Neuron (in vitro differentiated cells): ENCODE measurements around the gene ITGBL1.

Experiments used
- H2AFZ ChIP-seq: one replicate; pipeline ENCODE4 v1.6.1; 2013; ENCODE audit warnings: low read depth, mild to moderate bottlenecking, inconsistent platforms, low read length, moderate library complexity
- H3K27me3 ChIP-seq: one replicate; pipeline ENCODE4 v1.6.1; 2013; ENCODE audit warnings: low read length; ENCODE audit not compliant: insufficient read depth
- H3K36me3 ChIP-seq: one replicate; pipeline ENCODE4 v1.6.1; 2013; ENCODE audit warnings: low read length; ENCODE audit not compliant: insufficient read depth
- H3K4me1 ChIP-seq: one replicate; pipeline ENCODE4 v1.6.1; 2013; ENCODE audit warnings: low read length; ENCODE audit not compliant: insufficient read depth
- H3K4me3 ChIP-seq: 2 replicates; pipeline ENCODE4 v1.5.1; 2013; ENCODE audit warnings: mild to moderate bottlenecking, low read length, moderate library complexity
- H3K9me3 ChIP-seq: one replicate; pipeline ENCODE4 v1.6.1; 2013; ENCODE audit warnings: low read length

ITGBL1 gene

DNA sequence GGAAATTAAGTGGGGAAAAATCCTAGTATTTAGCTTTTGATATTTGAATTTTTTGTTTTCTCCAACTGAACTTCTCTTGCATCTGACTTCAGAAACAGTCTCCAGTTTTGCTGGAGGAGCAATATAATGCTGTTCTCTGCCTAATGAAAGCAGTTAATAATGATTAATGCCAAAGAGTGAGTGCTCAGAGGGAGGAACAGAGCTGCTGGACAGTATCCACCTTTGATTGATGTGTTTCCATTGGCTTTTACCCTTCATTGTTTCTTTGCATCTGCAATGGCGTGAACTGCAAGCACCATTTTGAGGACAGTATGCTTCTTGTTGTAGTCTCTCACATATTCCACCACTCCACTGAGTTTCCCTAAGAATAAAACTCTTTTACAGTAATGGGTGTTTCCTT, 193.4 kb downstream of the ITGBL1 start:
- no peaks in the 10 kb centered on the region for H3K36me3 ChIP-seq
- no peak overlapping the region for H3K4me3 ChIP-seq
- H3K9me3 ChIP-seq, result no peaks in the 10 kb centered on the region
- H2AFZ ChIP-seq, result no peak overlapping the region
- H3K27me3 ChIP-seq, result no peaks in the 10 kb centered on the region
- H3K4me1 ChIP-seq, result no peaks in the 10 kb centered on the region

DNA sequence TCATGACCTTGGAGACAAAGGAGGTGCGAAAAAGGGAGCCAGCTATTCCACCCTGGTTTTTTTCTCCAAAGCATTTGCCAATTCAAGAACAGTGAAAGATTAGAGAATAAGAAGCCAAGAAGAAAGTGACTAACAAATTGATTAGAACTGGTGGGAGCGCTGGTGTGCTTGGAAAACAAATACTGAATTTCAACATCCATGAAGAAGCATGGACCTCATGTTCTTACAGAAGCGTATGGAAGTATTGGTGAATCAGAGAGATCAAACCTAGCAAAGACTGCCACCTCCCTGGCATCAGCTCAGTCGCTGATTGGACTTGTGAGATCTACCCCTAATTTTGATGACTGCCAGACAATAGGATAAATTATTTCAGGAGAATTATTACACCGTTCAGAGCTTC, 195.3 kb downstream of the ITGBL1 start:
- Histone ChIP-seq H3K4me3 (no peak overlapping the region), H2AFZ (no peak overlapping the region), H3K36me3 (no peaks in the 10 kb centered on the region), H3K9me3 (peaks cover 3% of the 10 kb centered on the region), H3K27me3 (no peaks in the 10 kb centered on the region), H3K4me1 (no peaks in the 10 kb centered on the region)

DNA sequence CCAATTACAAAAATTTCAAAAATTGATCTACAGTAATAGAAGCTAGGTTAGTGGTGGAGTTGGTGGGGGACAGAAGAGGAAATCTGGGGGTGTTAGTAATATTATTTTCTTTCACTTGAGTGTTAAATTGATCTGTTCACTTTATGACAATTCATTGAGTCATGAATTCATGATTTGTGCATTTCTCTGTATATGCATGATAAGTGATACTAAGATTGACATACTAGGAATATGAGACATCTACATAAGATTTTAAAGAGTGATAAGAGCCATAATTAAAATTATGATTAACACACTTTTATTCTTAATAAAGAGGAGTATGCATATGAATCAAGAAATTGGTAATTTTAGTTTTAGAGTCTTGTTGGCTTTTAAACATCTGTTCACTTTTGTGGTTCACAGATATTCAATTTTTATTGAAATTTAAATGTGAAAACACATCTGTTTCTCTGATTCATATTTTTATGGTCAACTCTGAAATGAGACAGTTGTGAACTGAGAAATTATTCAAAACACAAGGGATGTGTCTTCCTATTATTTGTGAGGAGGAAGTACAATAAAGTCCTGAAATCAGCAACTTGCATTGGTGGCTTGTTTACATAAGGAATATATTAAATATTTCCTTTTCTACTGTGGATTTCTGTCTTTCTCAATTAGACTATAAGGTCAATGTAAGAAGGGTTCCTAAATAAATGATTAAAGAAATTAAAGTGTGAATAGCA, 196.5 kb downstream of the ITGBL1 start:
- no peaks in the 10 kb centered on the region for H3K27me3 ChIP-seq
- H2AFZ ChIP-seq, result no peak overlapping the region
- H3K9me3 ChIP-seq, result peaks cover 3% of the 10 kb centered on the region
- no peak overlapping the region for H3K4me3 ChIP-seq
- no peaks in the 10 kb centered on the region for H3K4me1 ChIP-seq
- H3K36me3 ChIP-seq, result no peaks in the 10 kb centered on the region

DNA sequence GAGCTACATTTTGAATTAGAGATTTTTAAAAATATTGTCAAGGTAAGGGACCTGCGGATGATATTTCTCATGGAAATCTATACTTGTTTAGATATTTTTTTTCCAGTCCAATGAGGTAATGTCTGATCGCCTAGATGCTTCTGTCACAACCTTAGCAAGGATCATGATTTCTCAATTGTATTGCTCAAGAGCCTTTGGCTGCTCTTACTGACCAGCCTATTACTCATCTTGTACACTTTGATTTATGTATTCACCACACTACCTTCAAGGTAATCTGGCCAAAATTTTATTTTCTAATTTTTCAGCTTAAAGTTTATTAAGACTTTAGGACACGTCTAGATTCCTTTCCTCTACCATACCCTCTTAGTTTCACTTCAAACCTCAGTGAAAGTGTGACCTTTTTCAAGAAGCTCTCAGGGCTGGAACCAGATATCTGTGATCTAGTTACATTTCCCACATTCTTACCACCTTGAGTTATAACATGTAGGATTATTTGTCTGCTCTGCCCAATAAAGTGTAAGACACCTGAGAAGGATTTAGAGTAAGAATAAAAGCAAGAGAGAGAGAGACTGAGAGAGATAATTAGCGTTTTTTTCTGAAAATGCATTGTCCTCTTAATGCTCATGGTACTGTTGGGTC, 197.1 kb downstream of the ITGBL1 start:
- H3K9me3 ChIP-seq, result peaks cover 3% of the 10 kb centered on the region
- H3K4me1 ChIP-seq, result no peaks in the 10 kb centered on the region
- H3K27me3 ChIP-seq, result no peaks in the 10 kb centered on the region
- no peak overlapping the region for H2AFZ ChIP-seq
- no peak overlapping the region for H3K4me3 ChIP-seq
- no peaks in the 10 kb centered on the region for H3K36me3 ChIP-seq

DNA sequence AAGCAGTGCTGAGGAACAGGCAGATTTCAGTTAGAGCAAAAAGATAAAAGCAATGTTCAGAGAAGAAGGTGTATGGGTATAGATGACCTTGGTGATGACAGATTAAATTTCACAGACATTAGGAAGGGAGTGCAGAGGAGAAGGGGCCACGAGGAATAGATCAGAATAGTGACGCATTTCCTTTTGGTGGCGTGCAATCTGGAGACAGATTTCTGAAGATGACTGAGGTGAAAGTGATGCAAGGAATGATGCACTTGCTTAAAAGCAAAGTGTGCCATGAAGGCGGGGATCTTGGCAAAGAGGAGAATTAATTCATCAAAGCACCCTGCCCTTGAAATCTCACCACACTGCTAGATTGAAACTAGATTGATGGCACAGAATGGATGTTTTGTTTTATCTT, 202.4 kb downstream of the ITGBL1 start:
- no peak overlapping the region for H3K4me3 ChIP-seq
- H3K36me3 ChIP-seq, result no peaks in the 10 kb centered on the region
- H3K4me1 ChIP-seq, result no peaks in the 10 kb centered on the region
- H2AFZ ChIP-seq, result no peak overlapping the region
- H3K9me3 ChIP-seq, result peaks cover 3% of the 10 kb centered on the region
- no peaks in the 10 kb centered on the region for H3K27me3 ChIP-seq

DNA sequence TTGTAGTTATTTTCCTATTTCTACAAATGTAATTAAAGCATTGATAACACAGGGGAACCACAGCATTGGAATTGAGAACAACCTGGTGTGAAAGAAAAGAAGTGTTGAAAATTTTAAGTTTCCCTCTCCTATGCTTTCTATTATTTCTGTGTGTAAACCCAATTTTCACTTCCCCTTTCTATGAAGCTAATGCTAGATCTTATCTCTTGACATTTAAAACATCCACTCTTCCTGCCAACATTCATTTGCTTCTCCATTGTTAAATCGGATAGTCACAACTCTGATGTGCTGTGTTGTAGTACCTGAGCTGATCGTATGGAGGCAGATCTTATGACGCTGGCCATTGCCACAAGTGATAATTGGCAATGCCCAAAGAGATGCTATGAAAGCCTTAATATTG, 203.0 kb downstream of the ITGBL1 start:
- no peaks in the 10 kb centered on the region for H3K27me3 ChIP-seq
- peaks cover 3% of the 10 kb centered on the region for H3K9me3 ChIP-seq
- H3K36me3 ChIP-seq, result no peaks in the 10 kb centered on the region
- no peaks in the 10 kb centered on the region for H3K4me1 ChIP-seq
- no peak overlapping the region for H3K4me3 ChIP-seq
- no peak overlapping the region for H2AFZ ChIP-seq

DNA sequence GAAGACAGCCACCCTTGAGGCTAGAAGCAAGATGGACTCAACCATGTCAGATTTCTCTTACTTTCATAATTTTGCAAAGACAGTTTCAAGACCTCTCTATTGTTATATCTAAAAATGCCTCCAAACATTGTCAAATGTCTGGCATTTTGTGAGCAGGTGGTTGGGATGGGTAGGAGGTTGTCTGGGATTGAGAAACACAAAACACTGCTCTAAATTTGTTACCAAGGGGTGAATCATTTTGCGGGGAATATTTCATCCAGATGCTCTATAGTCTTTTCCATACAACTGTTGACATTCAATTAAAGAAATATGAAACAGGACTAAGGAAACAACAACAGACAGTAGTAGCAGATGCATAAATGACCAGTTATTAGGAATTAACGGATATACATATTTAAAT, 208.2 kb downstream of the ITGBL1 start:
- Histone ChIP-seq H3K4me3 (no peak overlapping the region), H3K36me3 (no peaks in the 10 kb centered on the region), H3K4me1 (no peaks in the 10 kb centered on the region), H3K27me3 (no peaks in the 10 kb centered on the region), H3K9me3 (no peaks in the 10 kb centered on the region), H2AFZ (no peak overlapping the region)

DNA sequence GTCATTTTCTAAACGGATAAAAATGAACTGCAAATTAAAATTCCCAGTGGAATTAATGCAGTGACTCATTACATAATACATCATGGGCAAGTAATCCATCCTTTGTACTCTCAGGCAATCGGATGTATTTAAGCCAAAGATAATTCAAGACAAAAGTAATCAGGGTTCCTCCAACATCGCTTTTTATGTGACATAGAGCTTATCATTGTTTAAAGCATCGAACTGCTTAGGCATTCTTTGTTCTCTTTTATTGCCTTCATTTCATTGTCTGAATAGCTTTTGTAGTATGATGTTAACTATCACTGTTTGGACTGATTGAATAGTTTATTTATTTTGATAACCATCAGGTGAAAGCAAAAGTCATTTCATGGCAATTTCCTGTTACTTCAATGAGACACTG, 209.4 kb downstream of the ITGBL1 start:
- Histone ChIP-seq H3K36me3 (no peaks in the 10 kb centered on the region), H3K27me3 (no peaks in the 10 kb centered on the region), H2AFZ (no peak overlapping the region), H3K4me1 (no peaks in the 10 kb centered on the region), H3K4me3 (no peak overlapping the region), H3K9me3 (no peaks in the 10 kb centered on the region)

DNA sequence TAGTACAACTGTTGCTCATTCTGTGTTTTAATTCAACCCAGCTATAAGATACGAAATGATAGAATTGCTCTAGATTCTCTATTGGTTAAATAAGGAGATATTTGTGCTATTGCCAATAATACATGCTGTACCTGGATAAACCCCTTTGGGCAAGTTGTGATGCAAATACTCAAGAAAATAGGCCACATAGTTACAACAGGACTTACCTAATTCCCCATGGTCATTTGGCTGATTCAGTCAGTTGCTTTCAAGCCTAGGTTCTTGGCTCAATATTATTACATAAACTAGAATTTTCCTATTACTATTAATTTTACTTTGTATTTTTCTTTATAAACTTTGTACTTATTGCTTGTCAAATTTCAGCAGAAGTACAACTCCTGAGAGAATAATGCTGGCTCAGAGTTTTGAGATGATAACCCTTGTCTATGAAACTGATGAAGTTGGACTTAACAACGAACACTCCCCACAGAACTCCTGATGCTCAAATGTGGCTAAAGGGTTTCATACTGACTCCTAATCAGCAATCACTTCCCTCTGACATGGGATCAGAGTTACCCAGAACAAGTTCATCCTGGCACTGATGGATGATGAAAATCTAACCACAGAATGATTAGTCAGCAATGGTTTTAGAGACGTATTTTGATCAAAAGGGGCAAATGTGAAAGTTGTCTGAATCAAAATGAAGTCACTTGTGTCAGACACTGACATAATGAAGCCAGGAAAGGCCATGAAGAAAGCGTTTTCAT, 221.1 kb downstream of the ITGBL1 start:
- H3K9me3 ChIP-seq, result no peaks in the 10 kb centered on the region
- H3K4me1 ChIP-seq, result no peaks in the 10 kb centered on the region
- H3K36me3 ChIP-seq, result no peaks in the 10 kb centered on the region
- H3K27me3 ChIP-seq, result no peaks in the 10 kb centered on the region
- H3K4me3 ChIP-seq, result no peak overlapping the region
- no peak overlapping the region for H2AFZ ChIP-seq

DNA sequence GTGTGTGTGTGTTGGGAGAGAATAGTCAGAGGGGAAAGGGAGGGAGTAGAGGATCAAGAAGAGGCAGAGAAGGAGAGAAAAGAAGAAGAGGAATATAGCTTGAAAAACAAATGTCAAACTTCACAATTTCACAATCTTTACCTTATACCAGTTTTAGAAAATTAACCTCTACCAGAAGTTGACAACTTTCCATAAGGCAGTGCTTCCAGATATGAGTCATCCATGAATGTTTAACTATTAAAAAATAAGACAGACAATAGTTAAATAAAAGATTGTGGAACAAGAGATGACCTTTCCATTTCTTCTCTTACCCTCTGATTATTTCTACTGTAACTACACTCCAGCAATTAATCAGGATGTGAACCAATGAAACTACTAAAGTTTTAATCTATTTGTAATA, 229.4 kb downstream of the ITGBL1 start:
- no peak overlapping the region for H3K4me3 ChIP-seq
- H2AFZ ChIP-seq, result no peak overlapping the region
- H3K9me3 ChIP-seq, result no peaks in the 10 kb centered on the region
- no peaks in the 10 kb centered on the region for H3K27me3 ChIP-seq
- H3K4me1 ChIP-seq, result no peaks in the 10 kb centered on the region
- H3K36me3 ChIP-seq, result no peaks in the 10 kb centered on the region

DNA sequence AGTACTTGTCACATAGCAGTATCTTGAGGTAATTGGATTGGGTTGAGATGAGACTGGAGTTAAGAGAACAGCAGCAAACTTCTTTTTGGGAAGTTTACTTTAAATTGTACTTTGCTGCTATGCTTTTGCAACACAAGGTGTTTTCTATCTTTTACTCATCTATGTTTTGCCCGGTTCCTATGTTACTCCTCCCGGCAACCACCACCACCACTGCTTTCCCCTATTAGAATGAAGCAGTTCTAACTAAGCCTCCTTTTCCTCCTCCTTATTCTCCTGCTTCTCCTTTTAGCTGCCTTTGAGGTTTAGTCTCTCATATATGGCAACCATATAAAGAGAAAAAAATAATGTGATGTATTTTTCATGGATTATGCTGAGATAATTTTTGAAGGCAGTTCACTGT, 233.5 kb downstream of the ITGBL1 start:
- no peaks in the 10 kb centered on the region for H3K9me3 ChIP-seq
- no peaks in the 10 kb centered on the region for H3K36me3 ChIP-seq
- no peak overlapping the region for H3K4me3 ChIP-seq
- no peak overlapping the region for H2AFZ ChIP-seq
- no peaks in the 10 kb centered on the region for H3K27me3 ChIP-seq
- H3K4me1 ChIP-seq, result no peaks in the 10 kb centered on the region

DNA sequence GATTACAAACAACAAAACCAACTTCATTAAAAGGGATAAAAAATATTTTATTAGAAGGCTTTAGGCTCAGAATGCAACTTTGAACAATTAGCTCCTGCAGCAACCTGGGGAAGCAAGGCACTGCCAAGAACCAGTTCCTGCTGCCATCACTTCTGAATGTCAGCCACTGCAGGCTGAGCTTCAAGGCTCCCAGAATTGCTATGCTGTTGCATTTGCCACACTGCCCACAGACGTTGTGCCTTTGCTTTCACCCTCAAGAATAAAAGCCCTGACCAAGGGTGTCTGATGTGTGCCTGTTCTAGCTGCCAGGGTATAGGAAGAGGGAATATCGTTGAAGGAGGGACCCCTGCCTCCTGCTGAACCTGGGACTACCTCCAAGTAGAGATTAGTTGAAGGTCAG, 238.4 kb downstream of the ITGBL1 start:
- no peaks in the 10 kb centered on the region for H3K4me1 ChIP-seq
- no peaks in the 10 kb centered on the region for H3K36me3 ChIP-seq
- no peak overlapping the region for H3K4me3 ChIP-seq
- H3K9me3 ChIP-seq, result no peaks in the 10 kb centered on the region
- no peaks in the 10 kb centered on the region for H3K27me3 ChIP-seq
- no peak overlapping the region for H2AFZ ChIP-seq

DNA sequence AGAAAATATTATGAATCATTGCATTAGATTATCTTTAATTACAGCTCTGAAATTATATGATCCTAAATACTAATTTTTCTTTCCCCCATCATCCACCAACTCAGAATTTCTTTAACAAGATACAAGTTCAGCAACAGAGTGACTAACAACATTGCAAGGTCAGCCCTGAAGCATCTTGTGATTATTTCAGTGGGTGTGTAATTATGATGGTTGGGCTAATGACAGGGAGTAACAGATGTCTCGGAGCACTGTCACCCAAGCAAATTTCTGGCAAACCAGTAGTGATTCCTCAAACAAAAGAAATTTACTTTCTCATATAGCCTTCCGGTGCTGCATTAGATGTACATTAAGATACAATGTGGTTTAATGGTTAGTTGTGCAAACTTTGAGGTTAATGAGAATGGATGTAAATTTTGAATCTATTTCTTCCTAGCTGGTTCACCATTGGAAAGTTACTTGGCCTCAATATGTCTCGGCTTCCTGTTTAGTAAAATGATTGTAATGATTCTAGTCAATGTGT, 238.9 kb downstream of the ITGBL1 start:
- no peaks in the 10 kb centered on the region for H3K36me3 ChIP-seq
- no peaks in the 10 kb centered on the region for H3K4me1 ChIP-seq
- no peak overlapping the region for H3K4me3 ChIP-seq
- no peaks in the 10 kb centered on the region for H3K27me3 ChIP-seq
- no peak overlapping the region for H2AFZ ChIP-seq
- H3K9me3 ChIP-seq, result no peaks in the 10 kb centered on the region
